ENCODE measurements around the gene RBPJL.

- no peak for TF ChIP-seq CTCF (conservative IDR thresholded peaks at IDR 0.05)
- TF ChIP-seq EZH2 (IDR thresholded peaks at IDR 0.05; ENCODE audit: low read depth), result no peak
These were observed 23.1 kb downstream of the RBPJL start for GRCh38 chr20:45329497-45330319.
